Immature natural killer cell (primary cell): ENCODE measurements around the gene ZFP36L1. TPM values are rescaled to one million over a fixed set of nuclear protein-coding genes. Genes with fewer than 3 reads are reported as not detected.

ENCODE experiments used
- DNase-seq, 3 donors: peaks; one replicate each; pipeline ENCODE4 v3.0.0; 2022; ENCODE audit warnings: mixed read lengths in 1 of 3
- H3K27ac Mint-ChIP-seq, 6 donors: one replicate each; pipeline ENCODE4 v1.8.0; 2020; ENCODE audit warnings: mixed read lengths in 6 of 6, mild to moderate bottlenecking in 5 of 6, inconsistent platforms in 4 of 6, moderate library complexity in 3 of 6
- H3K27me3 Mint-ChIP-seq, 3 donors: one replicate each; pipeline ENCODE4 v1.8.0; 2020 to 2021; ENCODE audit warnings: low read depth in 3 of 3, mild to moderate bottlenecking in 3 of 3, mixed read lengths in 3 of 3, moderate library complexity in 3 of 3, inconsistent platforms in 1 of 3
- H3K36me3 Mint-ChIP-seq, 3 donors: one replicate each; pipeline ENCODE4 v1.8.0; 2020; ENCODE audit warnings: mixed read lengths in 3 of 3, inconsistent platforms in 2 of 3, mild to moderate bottlenecking in 2 of 3
- H3K4me1 Mint-ChIP-seq, 2 donors: one replicate each; pipeline ENCODE4 v1.8.0; 2020; ENCODE audit warnings: inconsistent platforms in 2 of 2, mild to moderate bottlenecking in 2 of 2, mixed read lengths in 2 of 2, moderate library complexity in 1 of 2
- H3K4me3 Mint-ChIP-seq, 5 donors: one replicate each; pipeline ENCODE4 v1.8.0; 2020; ENCODE audit warnings: mild to moderate bottlenecking in 5 of 5, mixed read lengths in 5 of 5, inconsistent platforms in 3 of 5, moderate library complexity in 3 of 5
- H3K9me3 Mint-ChIP-seq, 6 donors: one replicate each; pipeline ENCODE4 v1.8.0; 2020; ENCODE audit warnings: mild to moderate bottlenecking in 6 of 6, mixed read lengths in 6 of 6, inconsistent platforms in 4 of 6, moderate library complexity in 3 of 6
- polyA plus RNA-seq, 3 donors: library from polyadenylated mRNA; unstranded; fragments of 300-500 nt; fragmentation: Illumina TruSeq; gene quantifications; one replicate each; pipeline ENCODE4 v1.2.3, GENCODE V29; 2021

The ZFP36L1 gene
- polyA plus RNA-seq, 3 donors from 2014 or later = 36.6 to 126 (median 61.8) TPM

DNA sequence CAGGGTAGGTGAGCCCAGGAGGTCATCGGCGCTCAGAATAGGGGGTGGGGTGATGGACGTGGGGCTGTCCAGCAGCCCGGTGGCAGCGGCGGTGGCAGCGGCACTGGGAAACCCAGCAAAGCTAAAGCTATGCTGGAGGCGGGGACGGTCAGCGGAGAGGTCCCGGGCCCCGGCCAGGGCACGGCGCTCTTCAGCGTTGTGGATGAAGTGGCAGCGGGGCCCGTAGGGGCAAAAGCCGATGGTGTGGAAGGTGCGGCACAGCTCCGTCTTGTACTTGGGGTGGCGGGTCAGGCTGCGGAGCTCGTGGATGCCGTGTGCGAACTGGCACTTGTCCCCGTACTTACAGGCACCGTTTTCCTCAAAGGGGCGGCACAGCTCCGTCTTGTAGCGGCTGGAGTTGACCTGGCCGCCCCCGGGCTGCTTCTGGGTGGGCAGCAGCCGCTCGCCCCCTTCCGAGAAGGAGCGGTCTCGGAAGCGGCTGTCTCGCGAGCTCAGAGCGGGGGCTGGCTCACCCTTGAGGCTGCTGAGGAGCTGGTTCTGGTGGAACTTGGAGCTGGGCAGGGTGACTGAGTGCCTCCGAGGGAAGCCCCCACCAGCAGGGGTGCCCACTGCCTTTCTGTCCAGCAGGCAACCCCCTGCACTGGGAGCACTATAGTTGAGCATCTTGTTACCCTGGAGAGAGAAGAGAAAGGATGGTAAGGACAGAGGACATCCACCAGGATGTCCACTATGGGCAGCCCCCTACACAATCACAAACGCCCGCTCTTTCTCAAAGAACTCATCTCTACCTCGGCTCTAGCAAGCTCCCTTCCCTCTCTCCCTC lies 2.8 kb downstream of the ZFP36L1 start:
- no peaks in the 10 kb centered on the region for H3K9me3 Mint-ChIP-seq
- peaks cover 66 to 77% of the 10 kb centered on the region in 2 donors for H3K4me1 Mint-ChIP-seq
- peaks cover 30 to 54% (median 39%) of the 10 kb centered on the region in 3 donors for H3K36me3 Mint-ChIP-seq
- peak overlapping the region; percentile 97 to 100 (median 100) for H3K27ac Mint-ChIP-seq
- DNase-seq = peak in 1 of 3 donors; percentile 24
- peaks cover 34 to 39% (median 38%) of the 10 kb centered on the region in 3 donors for H3K27me3 Mint-ChIP-seq
- H3K4me3 Mint-ChIP-seq = peak overlapping the region; percentile 91 to 98 (median 94)

DNA sequence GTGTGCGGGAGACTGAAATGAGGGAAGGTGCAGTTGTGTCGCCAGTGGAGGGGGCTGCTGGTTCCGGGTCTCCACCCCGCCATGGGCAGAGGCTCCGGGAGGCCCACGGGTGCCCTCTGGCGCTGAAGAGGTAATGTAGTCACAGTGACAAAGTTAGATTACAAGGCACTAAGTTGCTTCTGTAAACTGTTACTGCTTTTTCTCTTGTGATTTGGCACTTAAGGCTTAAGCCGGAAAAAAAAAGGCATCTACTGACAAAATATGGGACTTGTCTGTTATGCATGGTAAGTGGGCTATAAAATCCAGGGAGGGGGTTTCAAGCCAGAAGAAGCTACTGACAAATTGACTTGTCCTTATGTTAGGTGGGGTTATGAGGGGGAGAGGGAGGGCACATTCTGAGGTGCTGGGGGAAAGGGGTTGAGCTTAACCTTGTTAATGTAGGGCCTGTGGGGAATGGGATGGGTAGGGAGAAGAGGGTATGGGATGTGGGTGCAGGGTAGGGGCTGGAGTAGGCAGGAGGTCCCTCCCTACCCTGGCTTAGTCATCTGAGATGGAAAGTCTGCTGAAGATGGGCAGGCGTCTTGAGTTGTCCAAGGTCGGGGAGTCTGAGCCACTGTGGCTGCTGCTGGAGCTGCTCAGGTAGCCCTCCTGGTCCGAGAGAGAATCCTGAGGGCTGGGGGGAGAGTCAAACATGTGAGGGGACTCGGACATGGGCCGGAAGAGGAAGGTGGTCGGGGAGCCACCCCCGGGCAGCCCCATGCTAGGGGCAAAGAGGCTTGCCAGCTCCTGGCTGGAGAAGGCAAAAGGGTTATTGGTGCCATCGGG lies 3.7 kb downstream of the ZFP36L1 start:
- peaks cover 61 to 75% of the 10 kb centered on the region in 2 donors for H3K4me1 Mint-ChIP-seq
- H3K36me3 Mint-ChIP-seq = peaks cover 30 to 54% (median 39%) of the 10 kb centered on the region in 3 donors

DNA sequence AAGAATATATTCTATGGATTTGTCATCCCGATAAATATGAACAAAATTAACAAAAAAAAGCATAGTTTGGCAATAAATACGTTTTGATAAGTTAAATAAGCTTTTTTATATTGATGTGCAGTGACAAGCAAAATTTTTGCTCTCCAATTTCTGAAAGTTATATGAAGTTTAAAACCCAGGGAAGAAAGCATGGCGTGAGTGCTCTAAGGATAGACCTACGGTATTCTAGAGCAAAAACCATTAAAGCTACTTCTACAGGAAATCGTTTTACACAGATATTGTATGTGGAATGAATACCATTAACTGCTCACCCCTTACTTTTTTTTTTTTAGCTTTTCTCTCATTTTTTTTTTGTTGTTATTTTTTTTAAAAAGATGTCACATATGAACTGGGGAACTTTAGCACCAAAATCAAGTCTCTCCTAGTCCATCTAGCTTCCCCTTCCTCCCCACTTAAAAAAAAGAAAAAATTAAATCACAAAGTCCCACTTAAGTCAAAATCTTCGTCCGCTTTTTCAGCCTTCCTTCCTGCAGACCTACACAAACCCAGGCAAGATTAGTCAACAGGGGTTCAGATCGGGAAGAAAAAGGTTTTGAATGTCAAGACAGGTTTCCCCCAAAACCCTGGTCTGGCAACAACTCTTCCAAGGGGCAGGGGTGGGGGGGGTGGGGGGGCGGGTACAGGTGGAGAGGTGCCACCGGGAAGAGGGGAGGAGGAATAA lies 4.4 kb downstream of the ZFP36L1 start:
- Mint-ChIP-seq H3K27me3 (peaks cover 19 to 23% (median 22%) of the 10 kb centered on the region in 3 donors), H3K36me3 (peaks cover 30 to 54% (median 39%) of the 10 kb centered on the region in 3 donors), H3K9me3 (no peaks in the 10 kb centered on the region), H3K4me1 (peaks cover 58 to 72% of the 10 kb centered on the region in 2 donors), H3K4me3 (peak overlapping the region; percentile 91 to 98 (median 94)), H3K27ac (peak overlapping the region; percentile 97 to 100 (median 98))
- DNase-seq = peak in 1 of 3 donors; percentile 16

More for the DNA sequence above, 3.7 kb downstream of the ZFP36L1 start:
- peak; percentile 81 to 86 (median 85) for DNase-seq
- Mint-ChIP-seq H3K4me3 (peak overlapping the region; percentile 91 to 98 (median 94)), H3K9me3 (no peaks in the 10 kb centered on the region), H3K27ac (peak overlapping the region; percentile 97 to 100 (median 98)), H3K27me3 (peaks cover 26 to 31% (median 29%) of the 10 kb centered on the region in 3 donors)

DNA sequence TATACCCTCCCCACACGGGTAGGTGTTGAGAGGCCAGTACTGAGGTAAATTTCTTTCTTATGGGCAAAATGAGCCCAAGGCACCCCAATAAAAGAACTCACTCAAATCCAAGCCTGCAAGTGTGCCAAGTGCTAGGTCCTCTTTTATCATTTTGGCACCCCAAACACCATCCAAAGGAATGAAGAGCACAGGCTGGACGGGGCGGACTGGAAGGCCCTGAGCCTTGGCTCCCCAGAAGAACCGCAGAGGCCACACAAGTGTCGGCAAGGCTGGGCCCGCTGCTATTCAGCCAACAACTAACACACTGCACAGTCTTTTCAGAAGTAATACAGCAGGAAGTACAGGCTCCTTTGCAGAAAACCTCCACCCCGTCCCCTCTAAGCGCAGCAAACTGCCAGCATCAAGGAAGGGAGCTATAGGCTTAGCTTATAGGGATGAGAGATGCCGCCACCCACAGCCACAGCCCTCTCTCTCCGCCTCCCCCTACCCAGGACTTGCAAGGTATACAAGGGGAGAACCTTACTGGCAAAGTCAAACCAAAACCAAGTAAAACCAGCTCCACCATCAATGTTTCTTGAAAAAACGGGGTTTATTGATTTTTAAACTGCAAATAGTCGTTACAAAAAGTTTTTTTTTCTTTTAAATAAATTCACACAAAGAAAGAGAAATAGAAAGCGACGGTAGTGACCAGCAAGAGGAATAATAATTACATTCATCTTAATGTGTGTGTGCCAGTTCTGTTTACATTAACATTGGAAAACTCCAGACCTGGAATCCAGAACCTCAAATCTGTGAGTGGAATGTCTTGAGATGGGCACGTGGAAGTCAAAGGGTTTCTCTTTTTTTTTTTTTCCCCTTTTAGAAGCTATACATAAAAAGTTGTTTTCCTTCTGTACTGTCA lies 5.5 kb downstream of the ZFP36L1 start:
- peak overlapping the region; percentile 70 to 82 (median 79) for H3K4me3 Mint-ChIP-seq
- peaks cover 8 to 13% (median 11%) of the 10 kb centered on the region in 3 donors for H3K27me3 Mint-ChIP-seq
- H3K4me1 Mint-ChIP-seq = peaks cover 66 to 81% of the 10 kb centered on the region in 2 donors
- H3K27ac Mint-ChIP-seq = peak overlapping the region; percentile 89 to 100 (median 93)
- DNase-seq = peak; percentile 31 to 47 (median 45)
- H3K36me3 Mint-ChIP-seq = peaks cover 30 to 54% (median 39%) of the 10 kb centered on the region in 3 donors
- H3K9me3 Mint-ChIP-seq = no peaks in the 10 kb centered on the region

DNA sequence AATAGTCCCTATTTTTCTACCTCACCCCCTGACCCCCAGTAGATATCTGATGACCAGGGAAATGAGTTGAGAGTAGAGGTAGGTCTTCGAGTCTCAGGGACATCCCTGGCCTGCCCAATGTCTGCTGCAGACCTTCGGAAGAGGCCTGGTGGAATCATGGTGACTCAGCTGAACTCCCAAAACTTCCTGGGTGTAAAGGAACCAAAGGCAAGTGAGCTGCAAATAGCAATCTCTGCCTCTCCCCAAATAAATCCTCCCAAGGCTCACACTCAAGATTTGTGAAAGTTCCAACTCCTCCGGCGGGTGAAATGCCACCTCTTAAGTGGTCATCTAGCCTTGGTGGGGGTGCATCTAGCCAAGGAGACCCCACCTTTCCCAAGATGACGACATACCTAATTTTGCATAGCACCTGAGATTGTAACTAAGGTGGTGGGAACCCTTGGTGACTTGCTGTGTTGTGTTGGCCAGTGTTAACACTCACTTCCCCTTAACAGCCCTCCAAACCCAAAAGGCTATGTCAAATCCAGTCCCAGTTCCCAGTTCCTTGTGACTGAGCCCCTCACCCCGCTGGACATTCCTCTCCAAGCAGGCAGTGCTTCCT lies 6.3 kb downstream of the ZFP36L1 start:
- H3K27me3 Mint-ChIP-seq = peaks cover 5 to 13% (median 11%) of the 10 kb centered on the region in 3 donors
- peak overlapping the region; percentile 70 to 82 (median 79) for H3K4me3 Mint-ChIP-seq
- peaks cover 30 to 53% (median 39%) of the 10 kb centered on the region in 3 donors for H3K36me3 Mint-ChIP-seq
- H3K4me1 Mint-ChIP-seq = peaks cover 74 to 89% of the 10 kb centered on the region in 2 donors
- DNase-seq = no peak
- peak overlapping the region; percentile 89 to 100 (median 93) for H3K27ac Mint-ChIP-seq
- no peaks in the 10 kb centered on the region for H3K9me3 Mint-ChIP-seq

DNA sequence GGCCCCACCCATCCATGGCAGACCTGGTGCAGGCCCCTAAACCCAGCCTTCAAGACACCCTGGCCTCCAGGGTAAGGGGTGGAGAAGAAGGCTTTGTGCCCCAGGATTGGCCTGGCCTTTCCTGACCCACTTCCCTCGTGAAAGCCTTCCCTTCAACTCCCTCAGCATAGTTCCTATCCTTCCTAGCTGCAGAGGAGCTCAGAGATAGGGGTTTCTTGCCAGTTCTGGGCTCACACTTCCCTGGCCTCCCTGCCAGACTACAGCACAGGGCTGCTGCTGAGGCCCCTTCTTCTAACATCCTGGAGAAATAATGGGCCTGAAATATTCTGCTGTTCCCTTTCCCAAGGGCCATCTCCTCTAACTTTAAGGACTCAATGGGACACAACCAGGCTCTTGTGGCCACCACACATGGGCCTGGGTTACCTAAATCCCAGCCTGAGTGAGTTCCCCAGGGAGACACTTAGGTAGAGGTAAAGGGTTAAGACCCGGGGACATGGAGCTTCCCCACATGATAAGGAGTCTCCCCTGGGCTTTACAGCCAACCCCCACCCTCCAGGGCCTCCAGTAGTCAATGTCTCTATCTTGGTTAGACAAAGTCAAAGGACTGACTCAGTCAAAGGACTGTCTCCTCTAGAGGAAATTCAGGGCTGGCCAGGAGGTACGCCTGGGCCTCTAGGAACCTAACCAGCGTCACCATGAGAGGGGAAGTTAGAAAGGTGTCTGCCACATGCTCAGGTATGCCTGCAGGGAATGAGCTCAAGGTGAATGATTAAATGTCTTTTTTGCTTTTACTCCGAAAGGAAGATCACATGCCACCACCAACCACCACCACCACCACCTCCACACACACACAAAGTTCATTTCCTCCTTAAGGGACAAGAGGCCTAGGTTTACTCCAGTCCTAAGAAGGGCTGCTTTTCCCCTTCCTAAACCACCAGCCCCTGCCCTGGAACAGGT lies 7.1 kb downstream of the ZFP36L1 start:
- Mint-ChIP-seq H3K27me3 (peaks cover 4 to 16% (median 13%) of the 10 kb centered on the region in 3 donors), H3K36me3 (peaks cover 27 to 45% (median 32%) of the 10 kb centered on the region in 3 donors), H3K9me3 (no peaks in the 10 kb centered on the region), H3K27ac (peak overlapping the region; percentile 89 to 100 (median 93)), H3K4me3 (peak overlapping the region; percentile 70 to 82 (median 79)), H3K4me1 (peaks cover 80 to 94% of the 10 kb centered on the region in 2 donors)
- peak; percentile 36 to 40 (median 40) for DNase-seq

DNA sequence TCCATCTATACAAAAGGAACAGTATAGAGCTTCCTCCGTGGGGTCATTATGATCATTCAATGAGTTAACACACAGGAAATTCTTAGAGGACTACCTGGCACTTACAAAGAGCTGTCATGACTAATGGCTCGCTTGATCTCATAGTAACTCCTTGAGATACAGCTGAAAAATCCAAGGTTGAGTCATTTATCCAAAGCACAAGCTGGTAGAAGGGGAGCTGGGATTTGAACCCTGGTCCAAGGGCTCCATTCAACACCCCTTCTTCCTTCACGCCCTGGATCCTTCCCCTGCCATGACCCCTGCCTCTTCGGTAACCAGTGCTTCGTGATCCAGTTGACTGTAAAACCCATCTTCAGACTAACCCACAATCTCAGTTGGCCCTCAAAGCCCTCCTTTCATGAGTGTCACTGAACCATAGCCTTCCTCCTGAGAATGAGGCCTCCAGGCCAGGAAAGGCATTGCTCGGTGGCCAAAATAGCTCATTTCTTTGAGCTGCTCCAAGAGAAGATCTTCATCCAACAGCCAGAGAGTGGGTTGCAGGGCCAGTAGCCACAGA lies 7.8 kb downstream of the ZFP36L1 start:
- peaks cover 4 to 12% (median 9%) of the 10 kb centered on the region in 3 donors for H3K27me3 Mint-ChIP-seq
- H3K4me1 Mint-ChIP-seq = peaks cover 80 to 94% of the 10 kb centered on the region in 2 donors
- peaks cover 19 to 38% (median 27%) of the 10 kb centered on the region in 3 donors for H3K36me3 Mint-ChIP-seq
- peak overlapping the region in 2 of 5 donors; percentile 17 to 41 for H3K4me3 Mint-ChIP-seq
- DNase-seq = no peak
- peak overlapping the region; percentile 75 to 100 (median 93) for H3K27ac Mint-ChIP-seq
- no peaks in the 10 kb centered on the region for H3K9me3 Mint-ChIP-seq

DNA sequence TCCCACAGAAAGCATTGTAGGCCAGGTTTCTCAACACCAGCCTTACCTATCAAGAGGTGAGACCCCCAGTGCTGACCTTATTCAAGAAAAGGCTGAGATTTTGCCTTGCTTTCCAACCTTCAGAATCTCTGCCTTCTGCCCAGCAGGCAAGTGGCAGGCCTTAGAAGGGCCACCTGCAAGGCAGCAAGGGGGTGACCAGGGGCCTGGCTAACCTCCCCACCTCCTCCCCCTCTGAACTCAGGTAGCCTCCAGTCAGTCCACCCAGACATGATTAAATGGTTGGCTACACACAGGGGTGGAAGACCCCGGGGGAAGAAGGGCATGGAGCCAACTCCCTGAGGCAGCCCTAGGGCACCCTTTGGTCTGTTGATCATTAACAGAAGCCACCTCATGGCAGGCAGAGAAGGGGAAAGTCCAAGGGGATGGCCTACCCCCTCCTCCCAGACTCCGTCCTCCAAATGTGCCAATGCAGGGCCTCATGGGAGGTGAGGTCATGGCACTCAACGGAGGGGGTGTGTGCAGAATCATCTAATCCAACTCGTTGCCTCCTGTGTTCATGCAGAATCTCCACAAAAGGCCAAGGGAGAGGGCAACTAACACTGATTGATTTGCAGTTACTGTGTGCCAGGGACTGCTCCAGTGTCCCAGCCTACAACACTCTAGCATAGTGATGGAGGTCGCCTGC lies 8.5 kb downstream of the ZFP36L1 start:
- Mint-ChIP-seq H3K4me1 (peaks cover 81 to 95% of the 10 kb centered on the region in 2 donors), H3K4me3 (no peak overlapping the region), H3K9me3 (no peaks in the 10 kb centered on the region), H3K36me3 (peaks cover 13 to 31% (median 21%) of the 10 kb centered on the region in 3 donors), H3K27me3 (peaks cover 4 to 12% (median 6%) of the 10 kb centered on the region in 3 donors), H3K27ac (peak overlapping the region; percentile 75 to 100 (median 93))
- DNase-seq = no peak

DNA sequence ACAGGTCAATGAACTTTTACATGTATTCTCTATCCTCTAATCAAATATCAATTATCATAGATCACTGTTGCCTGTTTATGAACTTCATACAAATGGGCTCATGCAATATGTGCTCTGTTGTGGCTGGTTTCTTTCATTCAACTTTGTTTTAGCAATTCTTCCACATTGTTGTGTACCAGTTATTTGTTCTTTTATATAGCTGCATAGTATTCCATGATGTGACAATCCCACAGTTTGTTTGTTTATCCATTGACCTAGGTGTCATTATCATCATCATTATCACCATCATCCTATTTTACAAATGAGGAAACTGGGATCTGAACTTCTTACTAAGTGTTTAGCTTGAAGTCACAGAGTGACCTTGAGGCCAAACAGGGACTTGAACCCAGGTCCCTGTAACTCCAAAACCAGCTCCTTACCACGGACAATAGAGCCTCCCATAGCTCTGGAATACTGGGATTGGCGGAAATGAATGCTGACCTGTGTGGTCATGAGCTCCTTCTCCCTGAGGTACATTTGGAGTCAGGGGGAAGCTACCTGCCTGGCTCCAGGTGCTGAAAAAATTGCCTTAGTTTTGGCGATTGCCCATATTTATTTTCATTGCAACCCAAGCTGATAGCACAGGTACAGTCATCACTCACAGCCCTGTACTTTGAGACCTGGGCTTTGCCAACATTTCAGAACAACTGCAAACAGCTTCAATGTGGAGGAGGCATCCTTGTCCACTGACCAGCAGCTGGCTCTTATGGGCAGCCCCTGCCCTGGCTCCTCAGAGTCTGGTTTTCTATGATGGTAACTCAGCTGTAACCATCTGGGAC lies 9.2 kb downstream of the ZFP36L1 start:
- peaks cover 5 to 24% (median 14%) of the 10 kb centered on the region in 3 donors for H3K36me3 Mint-ChIP-seq
- H3K27me3 Mint-ChIP-seq = peaks cover 0 to 8% (median 4%) of the 10 kb centered on the region in 3 donors
- H3K4me1 Mint-ChIP-seq = peaks cover 81 to 95% of the 10 kb centered on the region in 2 donors
- no peaks in the 10 kb centered on the region for H3K9me3 Mint-ChIP-seq
- peak overlapping the region in 2 of 5 donors; percentile 14 to 29 for H3K4me3 Mint-ChIP-seq
- H3K27ac Mint-ChIP-seq = peak overlapping the region in 5 of 6 donors; percentile 22 to 98 (median 94)
- DNase-seq = no peak
